Dedifferentiated amniotic fluid mesenchymal stem cell (primary cell): ENCODE data around the gene HMX3.
"Not testable (repeated sequence)": the region's sequence is repeated elsewhere in the genome, so short reads cannot be mapped to it uniquely, and the experiment has no call there.

Experiments used
- DNase-seq: peaks from one replicate; pipeline ENCODE4 v3.0.0-alpha.2; 2016; ENCODE audit errors: extremely low spot score

HMX3 gene

DNA sequence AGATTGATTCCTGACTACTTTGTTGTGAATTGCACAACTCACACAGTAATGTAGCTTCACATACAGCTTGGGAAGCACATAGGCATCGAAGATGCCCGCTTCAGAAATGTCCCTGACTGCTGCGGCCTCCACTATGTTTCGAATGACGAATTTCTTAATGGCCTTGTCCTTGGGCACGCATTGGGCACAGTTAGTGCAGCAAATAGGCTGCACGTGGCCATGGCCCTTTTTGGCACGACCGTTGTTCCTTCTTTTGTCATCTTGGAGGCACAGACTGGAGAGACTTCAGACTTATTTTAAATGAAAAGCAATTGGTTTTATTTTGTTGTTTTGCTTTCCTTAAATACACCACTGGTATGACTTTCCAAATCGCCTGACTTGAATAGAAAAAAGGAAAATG is 35.8 kb downstream of the HMX3 start:
- DNase-seq: not testable (repeated sequence)

DNA sequence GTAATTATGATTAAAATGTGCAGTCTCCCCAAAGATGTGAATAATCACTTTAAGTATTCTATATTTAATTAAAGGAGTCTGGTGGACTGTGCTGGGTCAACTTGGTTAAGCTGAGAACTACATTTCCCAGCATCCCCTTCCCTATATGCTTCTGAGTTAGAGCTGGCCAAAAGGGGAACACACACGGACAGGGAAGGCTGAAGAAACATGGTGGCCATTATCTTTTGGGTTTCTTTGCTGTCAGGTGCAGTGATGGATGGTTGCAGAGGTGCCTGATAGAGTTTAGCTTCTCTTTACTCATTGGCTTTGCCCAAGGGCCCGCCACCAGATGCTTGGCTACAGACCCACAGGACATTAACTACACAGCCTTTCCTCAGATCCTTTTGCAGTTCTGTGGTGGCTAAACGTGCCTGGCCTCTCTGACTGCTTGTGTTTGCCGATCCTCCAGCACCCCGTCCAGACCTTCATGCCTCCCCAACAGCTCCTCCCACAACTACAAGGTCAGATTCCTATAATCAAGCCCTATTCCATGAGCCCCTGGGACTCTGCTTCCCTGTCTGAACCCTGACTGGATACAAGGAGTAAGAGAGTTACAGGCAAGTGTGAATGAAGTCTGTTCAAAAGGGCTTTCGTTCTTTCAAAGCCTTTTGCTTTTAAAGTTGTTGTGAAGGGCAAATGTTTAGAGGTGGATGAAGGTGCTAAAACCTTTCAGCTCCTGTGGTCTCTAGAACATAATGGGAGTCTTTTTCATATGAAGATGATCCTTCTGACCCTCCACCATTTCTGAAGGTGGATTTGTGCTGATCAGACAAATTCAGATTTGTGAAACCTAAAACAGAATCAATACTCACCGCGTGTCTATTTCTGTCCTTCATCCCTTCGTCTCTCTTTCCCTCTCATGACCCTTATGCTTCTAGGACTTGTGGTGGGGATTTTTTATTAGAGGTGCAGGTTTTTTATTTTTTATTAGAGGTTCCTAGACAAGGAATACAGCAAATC is 39.9 kb downstream of the HMX3 start:
- no peak for DNase-seq

DNA sequence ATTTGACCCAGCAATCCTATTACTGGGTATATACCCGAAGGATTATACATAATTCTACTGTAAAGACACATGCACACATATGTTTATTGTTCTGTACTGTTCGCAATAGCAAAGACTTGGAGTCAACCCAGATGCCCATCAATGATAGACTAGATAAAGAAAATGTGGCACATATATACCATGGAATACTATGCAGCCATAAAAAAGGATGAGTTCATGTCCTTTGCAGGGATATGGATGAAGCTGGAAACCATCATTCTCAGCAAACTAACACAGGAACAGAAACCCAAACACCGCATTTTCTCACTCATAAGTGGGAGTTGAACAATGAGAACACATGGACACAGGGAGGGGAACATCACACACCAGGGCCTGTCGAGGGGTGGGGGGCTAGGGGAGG is 42.6 kb downstream of the HMX3 start:
- DNase-seq: not testable (repeated sequence)

DNA sequence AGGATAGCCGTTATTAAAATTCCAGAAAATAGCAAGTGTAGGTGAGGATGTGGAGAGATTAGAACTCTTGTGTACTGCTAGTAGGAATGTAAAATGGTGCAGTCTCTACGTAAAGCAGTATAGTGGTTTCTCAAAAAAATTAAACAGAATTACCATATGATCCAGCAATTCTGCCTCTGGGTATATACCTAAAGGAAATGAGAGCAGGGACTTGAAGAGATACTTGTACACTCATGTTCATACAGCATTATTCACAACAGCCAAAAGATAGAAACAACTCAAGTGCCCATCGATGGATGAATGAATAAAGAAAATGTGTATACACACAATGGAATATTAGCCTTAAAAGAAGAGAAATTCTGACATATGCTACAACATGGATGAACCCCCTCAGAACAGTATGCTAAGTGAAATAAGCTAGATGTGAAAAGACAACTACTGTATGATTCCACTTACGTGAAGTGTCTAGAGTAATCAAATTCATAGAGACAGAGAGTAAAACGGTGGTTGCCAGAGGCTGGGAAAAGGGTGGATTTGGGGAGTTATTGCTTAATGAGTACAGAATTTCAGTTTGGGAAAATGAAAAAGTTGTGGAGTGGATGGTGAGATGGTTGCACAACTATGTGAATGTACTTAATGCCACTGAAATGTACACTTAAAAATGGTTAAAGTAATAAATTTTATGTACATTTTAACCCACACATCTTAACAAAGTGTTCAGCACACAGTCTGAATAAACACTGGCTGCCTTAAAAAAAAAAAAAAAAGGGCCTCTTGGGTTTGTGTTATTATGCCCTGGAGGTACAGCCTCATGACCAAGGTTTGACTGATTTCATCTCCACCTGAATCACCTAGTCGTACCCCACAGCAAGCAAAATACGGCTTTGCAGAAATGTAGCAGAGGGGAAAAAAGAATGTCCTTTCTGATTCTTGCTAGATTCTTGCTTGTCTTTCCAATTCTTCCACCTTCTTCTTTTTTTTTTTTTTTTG is 44.6 kb downstream of the HMX3 start:
- DNase-seq: no peak

DNA sequence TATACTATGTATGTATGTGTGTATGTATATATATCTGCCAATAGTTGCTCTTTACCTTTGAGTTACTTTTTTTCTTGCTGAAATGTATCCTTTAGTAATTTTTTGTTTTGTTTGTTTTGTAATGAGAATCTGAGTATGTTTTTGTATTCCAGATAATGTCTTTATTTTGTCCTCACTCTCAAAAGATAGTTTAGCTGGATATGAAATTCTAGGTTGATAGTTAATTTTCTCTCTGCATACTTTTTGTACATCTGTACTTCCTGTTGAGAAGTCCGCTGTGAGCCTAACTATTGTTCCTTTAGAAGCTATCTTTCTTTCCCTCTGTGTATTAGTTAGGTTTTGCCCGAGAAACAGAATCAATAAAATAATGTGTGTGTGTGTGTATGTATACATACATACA is 48.0 kb downstream of the HMX3 start:
- no peak for DNase-seq

DNA sequence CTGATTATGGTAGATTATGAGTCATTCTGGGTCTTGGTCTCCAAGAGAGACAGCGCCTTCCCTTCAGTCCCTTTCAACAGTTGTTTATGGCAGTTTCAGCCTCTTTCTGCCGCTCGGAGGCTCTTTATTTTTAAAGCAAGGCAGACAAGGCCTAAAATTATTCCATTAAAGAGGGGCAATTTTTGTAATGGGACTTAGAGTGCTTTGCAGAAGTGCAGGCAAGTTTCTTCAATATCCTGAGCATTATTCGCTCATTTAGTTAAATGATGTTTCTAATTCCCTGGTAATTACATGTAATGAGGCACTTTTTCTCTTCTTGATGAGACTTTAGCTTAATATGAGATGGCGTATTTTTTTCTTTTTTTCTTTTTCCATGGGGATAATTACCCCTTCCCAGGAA is 52.0 kb downstream of the HMX3 start:
- no peak for DNase-seq
